ENCODE data around the gene NEU1.
"Not testable (repeated sequence)": the region's sequence is repeated elsewhere in the genome, so short reads cannot be mapped to it uniquely, and the experiment has no call there.

The NEU1 gene

DNA sequence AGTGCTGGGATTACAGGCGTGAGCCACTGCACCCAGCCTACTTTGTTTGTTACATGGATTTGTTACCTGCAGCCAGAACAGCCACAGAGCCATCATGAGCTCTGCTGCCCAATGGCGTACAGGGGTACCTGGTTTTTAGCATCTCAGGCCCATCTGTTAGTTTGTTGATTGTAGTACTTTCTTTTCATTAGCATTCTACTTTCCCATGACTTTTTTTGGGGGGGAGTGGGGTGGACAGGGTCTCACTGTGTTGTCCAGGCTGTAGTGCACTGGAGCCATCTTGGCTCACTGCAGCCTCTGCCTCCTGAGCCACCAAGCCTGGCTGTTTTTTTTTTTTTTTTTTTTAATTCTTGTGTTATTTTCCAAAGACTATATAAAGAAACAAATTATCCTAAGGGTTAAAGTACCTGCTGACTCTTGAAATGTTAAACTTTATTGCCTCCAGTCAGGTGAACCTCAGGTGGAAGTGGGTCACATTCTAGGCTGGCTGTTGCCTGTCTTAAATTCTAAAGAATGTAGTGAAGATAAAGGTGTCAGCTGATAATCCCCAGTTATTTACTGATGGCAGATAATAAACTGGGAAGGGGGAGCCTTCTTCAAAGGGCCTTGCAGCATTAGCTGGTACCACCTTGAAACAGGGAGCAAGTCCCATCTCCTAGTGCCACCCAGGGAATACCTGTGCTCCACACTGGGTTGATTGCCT lies 15.2 kb downstream of the NEU1 start:
- no peak overlapping the region for H3K27ac Mint-ChIP-seq
- H3K4me1 Mint-ChIP-seq, result no peaks in the 10 kb centered on the region
- no peaks in the 10 kb centered on the region for H3K27me3 Mint-ChIP-seq (ENCODE audit: low read depth)
- H3K9me3 Mint-ChIP-seq, result peaks cover 2% of the 10 kb centered on the region
- peaks cover 5% of the 10 kb centered on the region for H3K36me3 Mint-ChIP-seq (ENCODE audit: low read depth)
- TF ChIP-seq, protein P1, sequence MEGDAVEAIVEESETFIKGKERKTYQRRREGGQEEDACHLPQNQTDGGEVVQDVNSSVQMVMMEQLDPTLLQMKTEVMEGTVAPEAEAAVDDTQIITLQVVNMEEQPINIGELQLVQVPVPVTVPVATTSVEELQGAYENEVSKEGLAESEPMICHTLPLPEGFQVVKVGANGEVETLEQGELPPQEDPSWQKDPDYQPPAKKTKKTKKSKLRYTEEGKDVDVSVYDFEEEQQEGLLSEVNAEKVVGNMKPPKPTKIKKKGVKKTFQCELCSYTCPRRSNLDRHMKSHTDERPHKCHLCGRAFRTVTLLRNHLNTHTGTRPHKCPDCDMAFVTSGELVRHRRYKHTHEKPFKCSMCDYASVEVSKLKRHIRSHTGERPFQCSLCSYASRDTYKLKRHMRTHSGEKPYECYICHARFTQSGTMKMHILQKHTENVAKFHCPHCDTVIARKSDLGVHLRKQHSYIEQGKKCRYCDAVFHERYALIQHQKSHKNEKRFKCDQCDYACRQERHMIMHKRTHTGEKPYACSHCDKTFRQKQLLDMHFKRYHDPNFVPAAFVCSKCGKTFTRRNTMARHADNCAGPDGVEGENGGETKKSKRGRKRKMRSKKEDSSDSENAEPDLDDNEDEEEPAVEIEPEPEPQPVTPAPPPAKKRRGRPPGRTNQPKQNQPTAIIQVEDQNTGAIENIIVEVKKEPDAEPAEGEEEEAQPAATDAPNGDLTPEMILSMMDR (IDR thresholded peaks at IDR 0.05; ENCODE audit: unreplicated experiment in 3 of 3), result no peak
- H3K4me3 Mint-ChIP-seq, result no peak overlapping the region

DNA sequence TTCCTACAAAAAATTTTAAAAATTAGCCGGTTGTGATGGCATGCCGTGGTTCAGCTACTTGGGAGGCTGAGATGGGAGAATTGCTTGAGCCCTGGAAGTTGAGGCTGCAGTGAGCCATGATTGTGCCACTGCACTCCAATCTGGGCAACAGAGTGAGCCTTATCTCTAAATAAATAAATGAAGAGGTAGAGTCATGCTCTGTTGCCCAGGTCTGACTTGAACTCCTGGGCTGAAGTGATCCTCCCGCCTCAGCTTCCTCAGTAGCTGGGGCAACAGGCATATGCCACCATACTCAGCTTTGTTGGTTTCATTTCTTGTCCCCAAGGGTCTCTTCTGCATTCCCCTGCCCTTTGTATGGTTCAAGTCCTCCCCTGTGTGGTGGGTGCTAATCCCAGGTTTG lies 18.1 kb downstream of the NEU1 start:
- Mint-ChIP-seq H3K36me3 (ENCODE audit: low read depth) (peaks cover 20% of the 10 kb centered on the region), H3K27ac (no peak overlapping the region), H3K4me3 (no peak overlapping the region), H3K27me3 (ENCODE audit: low read depth) (no peaks in the 10 kb centered on the region), H3K4me1 (peaks cover 2% of the 10 kb centered on the region), H3K9me3 (no peaks in the 10 kb centered on the region)
- TF ChIP-seq, protein P1 (IDR thresholded peaks at IDR 0.05; ENCODE audit: unreplicated experiment in 3 of 3), result no peak

DNA sequence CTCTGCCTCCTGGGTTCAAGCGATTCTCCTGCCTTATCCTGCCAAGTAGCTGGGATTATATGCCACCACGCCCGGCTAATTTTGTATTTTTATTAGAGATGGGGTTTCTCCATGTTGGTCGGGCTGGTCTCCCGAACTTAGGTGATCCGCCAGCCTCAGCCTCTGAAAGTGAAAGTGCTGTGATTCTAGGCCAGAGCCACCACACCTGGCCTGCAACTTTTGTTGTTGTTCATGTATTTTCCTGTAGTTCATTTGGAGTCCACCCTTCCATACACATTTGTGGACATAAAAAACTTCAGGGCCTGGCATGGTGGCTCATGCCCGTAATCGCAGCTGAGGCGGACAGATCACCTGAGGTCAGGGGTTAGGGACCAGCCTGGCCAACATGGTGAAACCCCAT lies 20.6 kb downstream of the NEU1 start:
- Mint-ChIP-seq H3K36me3 (ENCODE audit: low read depth) (peaks cover 42% of the 10 kb centered on the region), H3K27ac (no peak overlapping the region), H3K9me3 (no peaks in the 10 kb centered on the region), H3K27me3 (ENCODE audit: low read depth) (no peaks in the 10 kb centered on the region), H3K4me1 (peaks cover 15% of the 10 kb centered on the region), H3K4me3 (no peak overlapping the region)
- TF ChIP-seq, protein P1 (IDR thresholded peaks at IDR 0.05; ENCODE audit: unreplicated experiment in 3 of 3), result no peak

DNA sequence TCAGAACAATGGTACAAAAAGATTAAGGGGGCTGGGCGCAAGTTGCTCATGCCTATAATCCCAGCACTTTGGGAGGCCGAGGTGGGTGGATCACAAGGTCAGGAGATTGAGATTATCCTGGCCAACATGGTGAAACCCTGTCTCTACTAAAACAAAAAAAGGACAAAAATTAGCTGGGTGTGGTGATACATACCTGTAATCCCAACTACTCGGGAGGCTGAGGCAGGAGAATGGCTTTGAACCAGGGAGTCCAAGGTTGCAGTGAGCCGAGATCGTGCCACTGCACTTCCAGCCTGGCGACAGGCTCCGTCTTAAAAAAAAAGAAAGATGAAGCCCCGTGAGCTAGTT lies 22.9 kb downstream of the NEU1 start:
- Mint-ChIP-seq H3K36me3 (ENCODE audit: low read depth) (peaks cover 60% of the 10 kb centered on the region), H3K4me1 (peaks cover 31% of the 10 kb centered on the region), H3K27ac (peak overlapping the region in 2 of 3 experiments; percentile 14 to 37)
- H3K27me3 Mint-ChIP-seq (ENCODE audit: low read depth); H3K4me3 Mint-ChIP-seq; H3K9me3 Mint-ChIP-seq: not testable (repeated sequence)

DNA sequence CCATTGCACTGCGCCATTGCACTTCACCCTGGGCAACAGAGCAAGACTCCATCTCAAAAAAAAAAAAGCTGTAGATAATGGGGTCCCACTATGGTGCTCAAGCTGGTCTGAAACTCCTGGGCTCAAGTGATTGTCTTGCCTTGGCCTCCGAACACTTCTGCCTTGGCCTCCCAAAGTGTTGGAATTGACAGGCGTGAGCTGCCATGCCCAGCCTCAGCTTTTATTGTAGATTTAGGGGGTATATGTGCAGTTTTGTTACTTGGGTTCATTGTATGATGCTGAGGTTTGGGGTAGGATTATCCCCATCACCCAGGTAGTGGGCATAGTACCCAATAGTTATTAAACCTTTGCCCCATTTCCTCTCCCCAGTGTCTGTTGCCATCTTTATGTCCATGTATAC lies 23.7 kb downstream of the NEU1 start:
- Mint-ChIP-seq H3K4me1 (peaks cover 38% of the 10 kb centered on the region), H3K9me3 (no peaks in the 10 kb centered on the region), H3K36me3 (ENCODE audit: low read depth) (peaks cover 62% of the 10 kb centered on the region), H3K27ac (peak overlapping the region in 2 of 3 experiments; percentile 14 to 37), H3K4me3 (peak overlapping the region; percentile 16 to 72 (median 71)), H3K27me3 (ENCODE audit: low read depth) (no peaks in the 10 kb centered on the region)
- TF ChIP-seq, protein P1 (IDR thresholded peaks at IDR 0.05; ENCODE audit: unreplicated experiment in 3 of 3), result no peak

DNA sequence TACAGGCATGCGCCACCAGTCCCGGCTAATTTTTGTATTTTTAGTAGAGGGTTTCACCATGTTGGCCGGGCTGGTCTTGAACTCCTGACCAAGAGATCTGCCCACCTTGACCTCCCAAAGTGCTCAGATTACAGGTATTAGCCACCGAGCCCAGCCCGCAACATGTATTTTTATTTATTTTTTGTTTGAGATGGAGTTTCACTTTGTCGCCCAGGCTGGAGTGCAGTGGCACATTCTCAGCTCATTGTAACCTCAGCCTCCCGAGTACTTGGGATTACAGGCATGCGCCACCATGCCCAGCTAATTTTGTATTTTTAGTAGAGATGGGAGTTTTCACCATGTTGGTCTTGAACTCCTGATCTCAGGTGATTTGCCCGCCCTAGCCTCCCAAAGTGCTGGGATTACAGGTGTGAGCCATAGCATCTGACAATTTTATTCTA lies 24.5 kb downstream of the NEU1 start:
- Mint-ChIP-seq H3K4me3 (peak overlapping the region; percentile 96 to 98 (median 97)), H3K27ac (peak overlapping the region in 1 of 3 experiments; percentile 99), H3K36me3 (ENCODE audit: low read depth) (peaks cover 62% of the 10 kb centered on the region), H3K4me1 (peaks cover 38% of the 10 kb centered on the region)
- not testable (repeated sequence) for H3K9me3 Mint-ChIP-seq; H3K27me3 Mint-ChIP-seq (ENCODE audit: low read depth)

Measured in nephron (organoid).